ENCODE results near the gene SLC7A1. TPM values are rescaled to one million over a fixed set of nuclear protein-coding genes. Genes with fewer than 3 reads are reported as not detected.

The SLC7A1 gene
- polyA plus RNA-seq, 1 experiment = 43.2 TPM

DNA sequence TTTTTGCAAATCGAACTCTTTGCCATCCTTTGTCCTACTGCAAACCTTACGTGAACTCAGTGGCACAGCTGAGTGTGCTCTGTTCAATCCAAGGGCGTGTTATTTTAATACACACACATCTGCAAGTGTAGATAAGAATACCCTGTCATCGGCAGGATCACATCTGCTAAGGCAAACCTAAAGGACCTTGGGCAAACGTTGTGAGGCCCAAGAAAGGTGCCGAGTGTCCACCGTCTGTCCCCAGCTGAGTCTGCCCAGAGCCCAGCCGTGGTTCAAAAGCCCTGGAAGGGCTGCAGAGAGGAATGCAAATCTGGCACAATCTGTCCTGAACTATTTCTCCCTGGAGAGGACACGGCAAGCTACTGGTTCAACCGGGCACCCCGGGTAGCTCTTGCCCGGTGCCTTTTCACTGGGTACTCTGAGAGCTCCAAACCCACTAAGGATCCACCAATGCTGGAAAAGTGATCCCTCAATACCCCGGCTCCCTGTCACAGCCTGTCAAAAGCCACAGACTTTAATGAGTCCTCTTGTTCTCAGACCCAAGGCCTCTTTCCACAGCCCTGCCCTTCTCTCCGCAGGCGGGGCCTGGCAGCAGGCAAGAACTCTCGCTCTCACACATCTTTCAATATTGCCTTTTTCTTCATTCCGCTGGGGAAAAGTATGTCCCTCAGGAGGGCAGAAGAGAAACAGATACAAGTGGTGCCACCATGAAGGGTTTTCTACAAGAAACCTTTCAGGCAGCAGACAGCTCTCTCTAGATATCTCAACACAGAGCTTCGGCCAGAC, 17.0 kb downstream of the SLC7A1 start:
- H3K36me3 ChIP-seq (ENCODE audit: control insufficient read depth, insufficient read depth, low read length) = no peaks in the 10 kb centered on the region
- H3K4me3 ChIP-seq (ENCODE audit: low read depth, low read length) = no peak overlapping the region
- no peak for DNase-seq (ENCODE audit: low read depth)
- CTCF ChIA-PET = no interaction called here
- POLR2A ChIA-PET = no interaction called here
- no peaks in the 10 kb centered on the region for H3K27me3 ChIP-seq (ENCODE audit: control insufficient read depth, insufficient read depth, low read length)
- TF ChIP-seq, protein P1, sequence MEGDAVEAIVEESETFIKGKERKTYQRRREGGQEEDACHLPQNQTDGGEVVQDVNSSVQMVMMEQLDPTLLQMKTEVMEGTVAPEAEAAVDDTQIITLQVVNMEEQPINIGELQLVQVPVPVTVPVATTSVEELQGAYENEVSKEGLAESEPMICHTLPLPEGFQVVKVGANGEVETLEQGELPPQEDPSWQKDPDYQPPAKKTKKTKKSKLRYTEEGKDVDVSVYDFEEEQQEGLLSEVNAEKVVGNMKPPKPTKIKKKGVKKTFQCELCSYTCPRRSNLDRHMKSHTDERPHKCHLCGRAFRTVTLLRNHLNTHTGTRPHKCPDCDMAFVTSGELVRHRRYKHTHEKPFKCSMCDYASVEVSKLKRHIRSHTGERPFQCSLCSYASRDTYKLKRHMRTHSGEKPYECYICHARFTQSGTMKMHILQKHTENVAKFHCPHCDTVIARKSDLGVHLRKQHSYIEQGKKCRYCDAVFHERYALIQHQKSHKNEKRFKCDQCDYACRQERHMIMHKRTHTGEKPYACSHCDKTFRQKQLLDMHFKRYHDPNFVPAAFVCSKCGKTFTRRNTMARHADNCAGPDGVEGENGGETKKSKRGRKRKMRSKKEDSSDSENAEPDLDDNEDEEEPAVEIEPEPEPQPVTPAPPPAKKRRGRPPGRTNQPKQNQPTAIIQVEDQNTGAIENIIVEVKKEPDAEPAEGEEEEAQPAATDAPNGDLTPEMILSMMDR (IDR thresholded peaks at IDR 0.05; ENCODE audit: insufficient read depth, low read depth, low read length) = no peak

DNA sequence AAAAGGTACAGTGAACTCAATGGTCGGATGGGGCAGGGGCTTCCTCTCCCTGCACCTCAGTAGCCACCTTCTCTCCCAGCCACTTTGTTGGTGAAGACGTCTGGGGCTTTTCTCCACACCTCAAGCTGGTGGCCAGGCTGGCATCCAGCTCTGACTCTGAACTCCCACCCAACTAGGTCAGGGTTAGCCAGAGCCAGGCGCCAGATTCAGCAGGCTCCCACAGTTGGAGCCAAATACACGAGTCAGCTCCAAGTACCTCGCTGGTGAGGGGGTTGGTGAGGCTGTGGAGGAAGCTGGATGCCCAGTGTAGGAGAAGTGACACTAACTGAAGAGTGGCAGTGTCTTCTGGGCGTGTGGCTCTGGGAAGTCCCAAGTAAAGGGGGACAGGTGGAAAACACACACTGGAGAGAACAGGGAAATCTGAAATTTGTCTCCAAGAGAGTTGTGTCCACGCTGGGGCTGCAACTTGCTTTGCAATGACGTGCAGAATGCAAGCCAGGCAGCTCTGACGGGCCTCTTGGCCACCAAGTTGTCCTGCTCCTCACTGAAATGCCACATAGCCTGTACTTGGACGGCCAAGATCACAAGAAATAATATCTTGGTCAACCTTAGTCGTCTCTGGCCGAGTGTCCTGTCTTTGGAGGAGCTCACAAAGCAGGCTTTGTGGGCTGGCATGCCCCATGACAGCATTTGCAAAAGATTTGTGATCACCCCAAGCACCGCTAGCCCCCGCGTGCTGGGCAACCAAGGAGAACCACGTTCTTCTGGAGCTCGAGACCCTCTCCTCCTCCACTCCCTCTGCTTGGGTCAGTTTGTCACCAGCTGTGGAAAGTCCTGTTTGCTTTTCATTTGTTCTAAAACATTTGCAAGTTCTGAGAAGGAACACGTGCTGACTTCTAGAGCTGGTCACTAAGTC, 18.1 kb downstream of the SLC7A1 start:
- H3K27me3 ChIP-seq (ENCODE audit: control insufficient read depth, insufficient read depth, low read length) = no peaks in the 10 kb centered on the region
- no peak for DNase-seq (ENCODE audit: low read depth)
- CTCF ChIA-PET = interaction anchor here (1.0 kb wide), 1 partner anchor 12 kb away, joined by 3 read pairs; no protein-coding TSS in a partner anchor

DNA sequence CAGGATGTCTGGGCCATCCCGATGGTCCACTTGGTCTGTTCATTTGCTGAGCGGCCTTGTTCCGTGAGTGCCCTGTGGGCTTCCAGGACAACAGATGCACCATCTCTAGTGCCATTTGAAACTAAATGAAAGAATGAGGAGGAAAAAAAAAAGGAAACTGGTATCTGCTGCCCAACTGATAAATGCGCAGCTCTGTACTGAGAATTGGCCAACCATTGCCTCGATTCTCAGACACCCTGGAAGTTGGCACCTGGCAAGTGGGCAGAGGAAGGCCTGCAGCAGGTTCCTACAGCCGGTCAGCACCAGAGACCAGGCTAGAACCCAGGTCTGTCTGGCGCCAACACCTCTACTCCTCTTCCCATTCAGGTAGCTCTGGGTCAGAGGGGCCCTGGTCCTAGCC, 18.9 kb downstream of the SLC7A1 start:
- TF ChIP-seq, protein P1 (IDR thresholded peaks at IDR 0.05; ENCODE audit: insufficient read depth, low read depth, low read length) = no peak
- no peak for DNase-seq (ENCODE audit: low read depth)
- Histone ChIP-seq H3K4me3 (ENCODE audit: low read depth, low read length) (no peak overlapping the region), H3K27me3 (ENCODE audit: control insufficient read depth, insufficient read depth, low read length) (no peaks in the 10 kb centered on the region), H3K36me3 (ENCODE audit: control insufficient read depth, insufficient read depth, low read length) (no peaks in the 10 kb centered on the region)
- ChIA-PET POLR2A (no interaction called here), CTCF (interaction anchor here (1.0 kb wide), 1 partner anchor 11 kb away, joined by 3 read pairs; no protein-coding TSS in a partner anchor)

More for the DNA sequence above, 18.1 kb downstream of the SLC7A1 start:
- TF ChIP-seq, protein P1 (IDR thresholded peaks at IDR 0.05; ENCODE audit: insufficient read depth, low read depth, low read length) = no peak
- Histone ChIP-seq H3K36me3 (ENCODE audit: control insufficient read depth, insufficient read depth, low read length) (no peaks in the 10 kb centered on the region), H3K4me3 (ENCODE audit: low read depth, low read length) (no peak overlapping the region)
- POLR2A ChIA-PET = no interaction called here

DNA sequence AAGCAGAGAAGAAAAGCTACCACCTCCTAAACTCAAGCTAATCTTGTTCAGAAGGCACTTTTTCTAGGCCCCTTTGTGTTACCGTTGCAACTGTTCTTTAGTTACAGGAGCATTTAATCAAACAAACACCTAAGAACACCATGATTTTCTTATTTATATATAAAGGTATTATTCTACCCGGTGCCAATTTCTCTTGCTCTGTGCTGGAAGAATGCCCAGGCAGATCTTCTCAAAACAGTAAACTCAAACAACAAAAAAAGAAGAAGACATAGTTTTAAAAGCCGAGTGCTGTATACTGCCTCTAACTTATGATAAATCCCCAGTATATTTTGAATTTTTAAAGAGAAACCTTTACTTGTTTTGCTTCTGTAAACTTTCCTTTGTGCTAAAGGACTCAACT, 20.4 kb downstream of the SLC7A1 start:
- H3K4me3 ChIP-seq (ENCODE audit: low read depth, low read length) = no peak overlapping the region
- TF ChIP-seq, protein P1 (IDR thresholded peaks at IDR 0.05; ENCODE audit: insufficient read depth, low read depth, low read length) = no peak
- H3K27me3 ChIP-seq (ENCODE audit: control insufficient read depth, insufficient read depth, low read length) = no peaks in the 10 kb centered on the region
- ChIA-PET POLR2A (no interaction called here), CTCF (interaction anchor here (0.9 to 1.4 kb wide), 3 partner anchors 67 to 239 kb away, joined by 3 to 4 read pairs (median 3); no protein-coding TSS in a partner anchor)
- DNase-seq (ENCODE audit: low read depth) = no peak
- no peaks in the 10 kb centered on the region for H3K36me3 ChIP-seq (ENCODE audit: control insufficient read depth, insufficient read depth, low read length)

DNA sequence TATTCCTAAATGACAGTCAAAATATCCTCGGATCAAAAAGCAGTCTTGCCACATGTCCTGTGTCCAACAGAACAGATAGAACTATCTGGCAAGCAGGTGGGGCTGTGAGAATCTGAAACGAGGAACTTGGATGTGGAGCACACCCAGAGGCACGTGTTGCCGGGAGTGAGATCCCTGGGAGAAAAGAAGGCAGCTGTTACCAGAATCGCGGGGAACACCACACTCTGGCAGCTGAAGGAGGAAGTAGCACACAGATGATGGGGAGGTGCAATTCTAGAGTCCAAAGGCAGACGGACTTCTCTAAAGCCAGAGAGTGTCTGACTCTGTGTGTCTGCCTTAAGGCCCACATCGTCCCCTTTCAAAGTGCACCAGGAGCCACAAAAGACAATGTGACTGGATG, 22.3 kb downstream of the SLC7A1 start:
- ChIA-PET POLR2A (no interaction called here), CTCF (interaction anchor here (0.8 to 2.7 kb wide), 3 partner anchors 9 to 66 kb away, joined by 3 to 11 read pairs (median 4); no protein-coding TSS in a partner anchor)
- DNase-seq (ENCODE audit: low read depth) = no peak
- H3K36me3 ChIP-seq (ENCODE audit: control insufficient read depth, insufficient read depth, low read length) = no peaks in the 10 kb centered on the region
- H3K4me3 ChIP-seq (ENCODE audit: low read depth, low read length) = no peak overlapping the region
- TF ChIP-seq, protein P1 (IDR thresholded peaks at IDR 0.05; ENCODE audit: insufficient read depth, low read depth, low read length) = no peak
- H3K27me3 ChIP-seq (ENCODE audit: control insufficient read depth, insufficient read depth, low read length) = no peaks in the 10 kb centered on the region
